B cell (primary cell): ENCODE data around the gene DNAI1.

Source experiments
- CTCF ChIP-seq: fragments of 200-600 bp; IDR thresholded peaks from one replicate; pipeline ENCODE4 v1.8.0; 2022; ENCODE audit warnings: antibody characterized with exemption, mild to moderate bottlenecking
- EZH2 ChIP-seq: IDR thresholded peaks from 2 replicates; pipeline ENCODE4 v1.6.1; 2012; ENCODE audit warnings: borderline replicate concordance, low read depth, mild to moderate bottlenecking, moderate library complexity, low read length; ENCODE audit not compliant: insufficient read depth, poor library complexity, severe bottlenecking

GRCh38 chr9:34519321-34520020 lies 60.9 kb downstream of the DNAI1 start:
- TF ChIP-seq CTCF (no peak), EZH2 (no peak)
